GM13976 (cell line): Measurements from ENCODE around the gene CFP.

Experiments
- DNase-seq: peaks from one replicate; pipeline ENCODE4 v3.0.0; 2012; ENCODE audit warnings: low spot score
- in situ Hi-C: fragments of 300-500 bp; cut with MboI; formaldehyde crosslinking; loops from one replicate; pipeline ENCODE4 v1.12.0; 2022; ENCODE audit warnings: low sequenced_read_pairs, mixed read lengths, inconsistent platforms; ENCODE audit not compliant: unreplicated experiment
- TF ChIP-seq, protein P1 (sequence below): IDR thresholded peaks from 2 replicates; pipeline ENCODE4 v1.5.1; 2012; ENCODE audit warnings: borderline replicate concordance, mild to moderate bottlenecking; ENCODE audit not compliant: insufficient read depth; ENCODE audit errors: extremely low read depth, missing control alignments, control extremely low read depth

Gene CFP

DNA sequence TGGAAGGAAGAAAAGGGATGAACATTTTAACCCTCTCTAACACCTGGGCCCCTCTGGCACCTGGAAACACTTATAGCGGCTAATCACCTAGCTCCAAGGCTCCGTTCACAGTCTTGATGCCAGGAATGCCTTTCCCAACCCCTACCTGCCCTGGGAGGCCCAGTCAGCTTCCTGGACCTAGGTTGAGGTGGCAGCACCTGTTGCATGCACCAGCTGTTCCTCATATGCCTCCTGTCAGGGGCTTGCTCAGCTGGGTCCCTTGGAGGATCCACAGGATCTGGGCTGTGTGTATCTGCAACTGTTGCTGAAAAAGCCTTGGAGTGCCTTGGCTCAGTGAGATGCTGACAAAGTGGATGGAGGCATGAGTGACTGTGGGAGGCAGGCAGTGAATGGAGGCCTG lies 4.4 kb downstream of the CFP start:
- no peak for DNase-seq
- in situ Hi-C loops: no loop called here
- TF ChIP-seq, protein P1, sequence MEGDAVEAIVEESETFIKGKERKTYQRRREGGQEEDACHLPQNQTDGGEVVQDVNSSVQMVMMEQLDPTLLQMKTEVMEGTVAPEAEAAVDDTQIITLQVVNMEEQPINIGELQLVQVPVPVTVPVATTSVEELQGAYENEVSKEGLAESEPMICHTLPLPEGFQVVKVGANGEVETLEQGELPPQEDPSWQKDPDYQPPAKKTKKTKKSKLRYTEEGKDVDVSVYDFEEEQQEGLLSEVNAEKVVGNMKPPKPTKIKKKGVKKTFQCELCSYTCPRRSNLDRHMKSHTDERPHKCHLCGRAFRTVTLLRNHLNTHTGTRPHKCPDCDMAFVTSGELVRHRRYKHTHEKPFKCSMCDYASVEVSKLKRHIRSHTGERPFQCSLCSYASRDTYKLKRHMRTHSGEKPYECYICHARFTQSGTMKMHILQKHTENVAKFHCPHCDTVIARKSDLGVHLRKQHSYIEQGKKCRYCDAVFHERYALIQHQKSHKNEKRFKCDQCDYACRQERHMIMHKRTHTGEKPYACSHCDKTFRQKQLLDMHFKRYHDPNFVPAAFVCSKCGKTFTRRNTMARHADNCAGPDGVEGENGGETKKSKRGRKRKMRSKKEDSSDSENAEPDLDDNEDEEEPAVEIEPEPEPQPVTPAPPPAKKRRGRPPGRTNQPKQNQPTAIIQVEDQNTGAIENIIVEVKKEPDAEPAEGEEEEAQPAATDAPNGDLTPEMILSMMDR: no peak

- in situ Hi-C loops: no loop called here
Observed at GRCh38 chrX:47623540-47624027, 6.1 kb downstream of the CFP start.

GRCh38 chrX:47621851-47622250 lies 7.9 kb downstream of the CFP start:
- TF ChIP-seq, protein P1: no peak
- in situ Hi-C loops: no loop called here
- DNase-seq: no peak

More at GRCh38 chrX:47623540-47624027, 6.1 kb downstream of the CFP start:
- DNase-seq: peak; percentile 60
- TF ChIP-seq, protein P1: no peak

DNA sequence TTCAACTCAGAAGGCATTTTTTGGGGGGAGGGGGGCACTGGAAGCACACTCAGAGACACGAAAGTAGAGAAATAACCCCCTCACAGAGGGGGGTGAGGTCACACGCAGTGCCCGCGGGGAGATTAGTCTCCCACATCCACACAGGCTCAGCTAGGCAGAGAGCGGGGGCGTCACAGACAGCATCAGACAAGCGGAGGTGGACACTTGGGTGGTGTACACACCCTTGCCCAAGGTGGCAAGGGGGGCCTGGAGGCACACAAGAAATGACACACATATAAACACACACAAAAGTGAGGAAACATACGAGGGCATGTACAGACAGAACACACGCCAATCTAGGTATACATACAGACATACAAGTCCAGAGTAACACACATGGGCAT lies 9.4 kb downstream of the CFP start:
- in situ Hi-C loops: no loop called here
- DNase-seq: no peak
- TF ChIP-seq, protein P1: no peak

- TF ChIP-seq, protein P1: peak; percentile 3
- in situ Hi-C loops: no loop called here
- DNase-seq: peak; percentile 92
Observed at GRCh38 chrX:47619486-47620302, 10.0 kb downstream of the CFP start, which contains the start of gene SYN1. Gene SYN1 (minus strand): TSS chrX:47619857. CDS start chrX:47619728, 129 bp downstream.

DNA sequence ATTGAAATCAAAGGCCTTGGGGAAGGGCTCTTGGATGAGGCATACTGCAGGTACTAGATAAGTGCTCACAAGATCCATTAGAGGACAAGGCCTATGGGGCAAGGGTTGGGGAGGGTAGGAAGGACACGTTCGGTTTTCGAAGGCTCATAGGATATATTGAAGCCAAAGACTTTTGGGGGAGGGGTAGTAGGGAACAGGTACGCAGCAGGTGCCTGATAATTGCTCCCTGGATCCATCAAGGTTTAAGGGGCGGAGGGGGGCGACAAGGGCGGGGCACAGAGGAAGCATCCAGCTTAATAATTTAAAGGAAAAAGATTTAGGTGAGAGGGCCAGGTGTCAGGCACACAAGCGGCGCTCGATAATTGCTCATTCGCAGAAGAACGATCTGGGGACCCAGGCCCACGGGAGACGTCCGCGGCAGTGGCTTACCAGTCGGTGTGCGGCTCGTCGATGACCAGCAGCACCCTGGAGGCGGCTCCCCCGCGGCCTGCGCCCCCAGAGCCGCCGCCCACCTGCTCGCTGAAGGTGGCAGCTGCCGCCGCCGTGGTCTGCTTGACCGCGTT lies 10.7 kb downstream of the CFP start:
- TF ChIP-seq, protein P1: no peak
- in situ Hi-C loops: no loop called here
- DNase-seq: no peak

- TF ChIP-seq, protein P1: no peak
- in situ Hi-C loops: no loop called here
- DNase-seq: no peak
Observed at GRCh38 chrX:47614618-47615017, 15.1 kb downstream of the CFP start.
